OCI-LY3 (cell line): ENCODE measurements around the gene IGFLR1.

Experiments used
- CTCF ChIP-seq: fragments of 200-600, 300-600 bp; sonication (generic); IDR thresholded peaks from 2 replicates; pipeline ENCODE4 v1.5.1; 2014; ENCODE audit warnings: antibody characterized with exemption, low read length, low read depth
- EZH2phosphoT487 ChIP-seq: fragments of 200-600 bp; shearing (Covaris generic); IDR thresholded peaks from 2 replicates; pipeline ENCODE4 v1.6.1; 2018; ENCODE audit warnings: antibody characterized with exemption, mixed run types, low read depth

- no peak for TF ChIP-seq CTCF
- TF ChIP-seq EZH2phosphoT487 = no peak
Measured at GRCh38 chr19:35786299-35787160, 44.3 kb upstream of the IGFLR1 start.
